Body of pancreas (tissue), 4 donors: Measurements from ENCODE around the gene DDX41.

Experiments
- POLR2A ChIP-seq, 3 donors: fragments of 450-650 bp; IDR thresholded peaks; one replicate each; pipeline ENCODE4 v1.6.1; 2016; ENCODE audit warnings: antibody characterized with exemption in 3 of 3, mild to moderate bottlenecking in 2 of 3
- TF ChIP-seq, protein P1 (sequence below), 7 experiments: fragments of 450-650 bp in 4 of 7; fragments of 200-600 bp in 3 of 7; sonication (generic) in 3 of 7; IDR thresholded peaks; one replicate each; pipeline ENCODE4 v1.5.1; 2016 to 2019; ENCODE audit warnings: antibody characterized with exemption in 7 of 7

DNA sequence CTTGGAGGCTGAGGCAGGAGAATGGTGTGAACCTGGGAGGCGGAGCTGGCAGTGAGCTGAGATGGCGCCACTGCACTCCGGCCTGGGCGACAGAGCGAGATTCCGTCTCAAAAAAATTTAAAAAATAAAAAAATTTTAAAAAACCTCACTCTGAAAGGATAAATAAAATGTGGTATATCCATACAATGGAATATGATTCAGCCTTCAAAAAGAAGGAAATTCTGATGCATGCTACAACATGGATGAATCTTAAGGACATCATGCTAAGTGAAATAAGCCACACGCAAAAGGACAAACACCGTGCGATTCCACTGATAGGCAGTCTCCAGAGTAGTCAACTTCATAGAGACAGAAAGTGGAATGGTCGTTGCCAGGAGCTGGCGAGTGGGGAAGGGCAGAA lies 51.7 kb downstream of the DDX41 start:
- TF ChIP-seq POLR2A (IDR thresholded peaks at IDR 0.05), result no peak
- TF ChIP-seq, protein P1, sequence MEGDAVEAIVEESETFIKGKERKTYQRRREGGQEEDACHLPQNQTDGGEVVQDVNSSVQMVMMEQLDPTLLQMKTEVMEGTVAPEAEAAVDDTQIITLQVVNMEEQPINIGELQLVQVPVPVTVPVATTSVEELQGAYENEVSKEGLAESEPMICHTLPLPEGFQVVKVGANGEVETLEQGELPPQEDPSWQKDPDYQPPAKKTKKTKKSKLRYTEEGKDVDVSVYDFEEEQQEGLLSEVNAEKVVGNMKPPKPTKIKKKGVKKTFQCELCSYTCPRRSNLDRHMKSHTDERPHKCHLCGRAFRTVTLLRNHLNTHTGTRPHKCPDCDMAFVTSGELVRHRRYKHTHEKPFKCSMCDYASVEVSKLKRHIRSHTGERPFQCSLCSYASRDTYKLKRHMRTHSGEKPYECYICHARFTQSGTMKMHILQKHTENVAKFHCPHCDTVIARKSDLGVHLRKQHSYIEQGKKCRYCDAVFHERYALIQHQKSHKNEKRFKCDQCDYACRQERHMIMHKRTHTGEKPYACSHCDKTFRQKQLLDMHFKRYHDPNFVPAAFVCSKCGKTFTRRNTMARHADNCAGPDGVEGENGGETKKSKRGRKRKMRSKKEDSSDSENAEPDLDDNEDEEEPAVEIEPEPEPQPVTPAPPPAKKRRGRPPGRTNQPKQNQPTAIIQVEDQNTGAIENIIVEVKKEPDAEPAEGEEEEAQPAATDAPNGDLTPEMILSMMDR (IDR thresholded peaks at IDR 0.05), result no peak
